HAP-1 (cell line): Measurements from ENCODE around the gene SLC13A2.

Experiments used
- DNase-seq, 2 experiments: peaks; one replicate each; pipeline ENCODE4 v3.0.0-alpha.2; 2016 to 2020; ENCODE audit warnings: low spot score in 2 of 2
- H3K27me3 ChIP-seq: fragments of 250-450 bp; sonication (Bioruptor Pico); 2 replicates; pipeline ENCODE4 v1.5.1; 2020; ENCODE audit warnings: low read depth, mild to moderate bottlenecking, moderate library complexity
- H3K36me3 ChIP-seq: fragments of 250-450 bp; sonication (Bioruptor Pico); replicated peaks from 2 replicates; pipeline ENCODE4 v1.5.1; 2020; ENCODE audit warnings: mild to moderate bottlenecking
- H3K4me1 ChIP-seq: fragments of 250-450 bp; sonication (Bioruptor Pico); 2 replicates; pipeline ENCODE4 v1.5.1; 2020; ENCODE audit warnings: mild to moderate bottlenecking
- H3K4me3 ChIP-seq: fragments of 250-450 bp; sonication (Bioruptor Pico); 2 replicates; pipeline ENCODE4 v1.5.1; 2020; ENCODE audit warnings: mild to moderate bottlenecking, moderate library complexity
- H3K9me3 ChIP-seq: fragments of 250-450 bp; sonication (Bioruptor Pico); 2 replicates; pipeline ENCODE4 v1.5.1; 2020; ENCODE audit warnings: mild to moderate bottlenecking, moderate library complexity
- in situ Hi-C: fragments of 300-500 bp; cut with MboI; formaldehyde crosslinking; loops from 3 replicates; pipeline ENCODE4 v1.14.3; 2020; ENCODE audit warnings: low sequenced_read_pairs, inconsistent platforms, mixed read lengths

The SLC13A2 gene

DNA sequence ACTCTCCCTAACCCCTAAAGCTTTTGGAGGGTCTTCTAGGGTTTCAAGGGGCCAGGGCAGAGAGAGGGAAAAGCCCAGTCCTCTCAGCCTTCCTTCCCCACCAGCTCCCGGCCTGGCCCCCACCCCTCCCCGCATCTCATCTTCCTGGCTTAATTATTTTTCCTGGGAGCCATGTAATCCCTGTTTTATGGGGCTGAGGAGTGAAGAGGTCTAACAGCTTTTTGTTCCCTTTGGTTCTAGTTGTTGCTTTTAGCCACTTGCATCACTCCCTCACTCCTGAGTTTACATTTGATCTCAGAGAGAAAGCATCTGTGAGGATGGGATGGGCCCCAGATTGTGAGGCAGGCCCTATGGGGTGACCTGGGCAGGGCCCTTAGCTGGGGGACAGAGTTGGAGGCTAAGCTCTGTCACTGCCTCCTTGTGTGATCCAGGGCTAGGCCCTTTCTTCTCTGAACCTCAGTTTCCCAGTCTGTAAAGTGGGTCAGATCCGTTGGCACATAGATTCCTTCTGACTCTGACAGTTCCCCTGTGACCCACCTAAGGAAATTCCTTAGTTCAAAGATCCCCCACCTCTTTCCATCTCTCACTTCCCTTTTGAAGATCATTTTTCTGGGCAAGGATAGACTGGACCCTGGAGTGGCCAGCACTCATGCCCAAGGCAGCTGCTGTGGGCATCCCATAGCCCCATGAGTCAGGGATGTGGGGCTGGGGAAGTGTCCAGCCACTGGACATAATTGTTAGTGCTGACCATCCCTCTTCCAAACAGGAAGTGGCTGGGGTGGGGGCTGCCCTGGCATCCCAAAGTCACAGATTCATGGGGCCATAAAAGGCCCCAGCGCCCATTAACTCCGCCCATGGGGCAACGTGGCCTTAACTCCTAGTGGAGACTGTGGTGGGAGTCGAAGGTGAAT, 58.9 kb downstream of the SLC13A2 start:
- no peaks in the 10 kb centered on the region for H3K36me3 ChIP-seq
- peaks cover 10% of the 10 kb centered on the region; the same call in 1 of the 2 replicates for H3K27me3 ChIP-seq
- DNase-seq = peak; percentile 51 to 66
- no peaks in the 10 kb centered on the region for H3K9me3 ChIP-seq
- H3K4me1 ChIP-seq = no peaks in the 10 kb centered on the region
- in situ Hi-C loops = no loop called here
- no peak overlapping the region for H3K4me3 ChIP-seq

DNA sequence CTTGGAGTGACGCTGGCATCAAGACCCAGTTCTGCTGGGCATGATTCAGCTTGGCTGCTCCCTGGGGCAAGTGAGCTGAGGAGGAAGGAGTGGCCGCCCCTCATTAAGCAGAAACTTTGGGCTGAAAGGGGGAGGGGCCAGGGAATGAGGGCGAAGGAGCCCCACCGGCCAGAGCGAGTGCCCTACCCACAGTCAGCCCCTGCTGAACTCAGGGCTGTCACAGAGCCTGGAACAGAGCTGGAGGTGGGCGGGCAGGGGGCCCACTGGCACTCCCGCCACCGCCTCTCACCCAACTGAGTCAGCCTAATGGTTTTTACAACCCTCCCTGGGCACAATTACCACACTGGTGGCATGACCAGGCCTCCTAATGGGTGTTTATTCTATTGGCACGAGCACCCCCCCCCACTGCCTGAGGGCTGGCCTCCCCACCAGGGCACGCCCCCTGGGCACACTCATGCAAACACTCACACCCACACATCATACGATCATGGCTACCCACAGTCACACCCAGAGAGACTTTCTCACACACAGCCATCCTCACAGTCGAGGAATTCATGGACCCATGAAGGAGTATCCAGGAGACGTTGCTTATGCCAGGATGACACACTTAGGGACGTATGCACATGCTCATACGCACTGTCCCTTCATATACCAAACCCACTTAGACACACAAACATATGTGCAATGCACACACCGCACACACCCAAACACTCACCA, 59.8 kb downstream of the SLC13A2 start:
- DNase-seq = no peak
- in situ Hi-C loops = no loop called here
- no peaks in the 10 kb centered on the region for H3K36me3 ChIP-seq
- H3K4me1 ChIP-seq = no peaks in the 10 kb centered on the region
- no peaks in the 10 kb centered on the region for H3K9me3 ChIP-seq
- no peak overlapping the region for H3K4me3 ChIP-seq
- H3K27me3 ChIP-seq = peaks cover 10% of the 10 kb centered on the region; the same call in 1 of the 2 replicates

DNA sequence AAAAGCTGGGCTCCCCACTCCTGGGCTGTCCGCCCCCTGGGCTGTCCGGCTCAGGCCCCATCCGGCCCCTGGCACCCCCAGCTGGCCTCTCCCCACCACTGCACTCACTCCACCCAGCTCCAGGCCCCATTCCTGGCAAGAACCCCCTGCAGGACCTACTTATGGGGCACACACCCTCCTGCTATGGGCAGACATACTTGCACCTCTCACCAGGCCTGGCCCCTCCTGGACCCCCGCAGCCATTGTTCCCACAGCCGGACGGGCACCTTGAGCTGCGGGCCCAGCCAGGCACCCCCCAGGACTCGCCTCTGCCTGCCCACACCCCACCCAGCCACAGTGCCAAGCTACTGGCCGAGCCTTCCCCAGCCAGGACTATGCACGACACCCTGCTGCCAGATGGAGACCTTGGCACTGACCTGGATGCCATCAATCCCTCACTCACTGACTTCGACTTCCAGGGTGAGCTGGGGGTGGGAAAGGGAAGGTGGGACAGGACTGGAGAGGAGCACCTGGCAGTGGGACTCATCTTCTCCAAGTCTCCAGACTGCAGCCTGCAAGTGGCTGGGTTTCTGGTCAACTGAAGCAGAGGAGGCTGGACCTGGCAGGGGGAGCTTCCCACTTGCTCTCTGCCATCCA, 61.4 kb downstream of the SLC13A2 start:
- no peak for DNase-seq
- Histone ChIP-seq H3K27me3 (peaks cover 10% of the 10 kb centered on the region; the same call in 1 of the 2 replicates), H3K4me1 (no peaks in the 10 kb centered on the region), H3K4me3 (no peak overlapping the region), H3K36me3 (no peaks in the 10 kb centered on the region), H3K9me3 (no peaks in the 10 kb centered on the region)
- in situ Hi-C loops = loop anchor here (5.0 kb wide), 1 partner anchor 38 kb away; no protein-coding TSS in a partner anchor

DNA sequence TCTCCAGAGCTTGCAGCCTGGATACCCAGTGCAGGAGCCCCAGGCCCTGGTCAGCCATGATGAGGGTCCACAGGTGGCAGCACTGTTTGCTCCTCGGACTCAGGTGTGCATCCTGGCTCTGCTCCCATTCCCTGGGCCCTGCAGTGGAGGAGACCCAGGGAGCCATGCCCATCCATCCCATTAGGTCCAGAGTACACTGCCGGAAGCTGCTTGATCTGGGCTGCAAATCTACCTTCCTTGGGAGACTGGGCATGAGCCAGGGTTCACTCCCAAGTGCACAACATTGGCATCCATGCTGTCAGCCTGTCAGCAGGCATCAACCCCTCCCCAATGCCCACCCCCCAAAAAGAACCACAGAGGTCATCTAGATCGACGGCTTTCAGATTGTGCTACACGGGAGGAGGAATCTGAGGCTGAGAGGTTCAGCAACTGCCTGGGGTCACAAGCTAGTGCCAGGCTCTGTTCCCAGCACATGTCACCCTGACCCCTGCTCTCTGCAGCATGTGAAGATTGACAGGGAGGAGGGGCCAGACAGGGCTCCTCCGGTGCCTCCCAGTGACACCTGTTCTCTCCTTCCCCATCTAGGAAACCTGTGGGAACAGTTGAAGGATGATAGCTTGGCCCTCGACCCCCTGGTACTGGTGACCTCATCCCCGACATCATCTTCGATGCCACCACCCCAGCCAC, 63.2 kb downstream of the SLC13A2 start:
- H3K4me1 ChIP-seq = no peaks in the 10 kb centered on the region
- DNase-seq = no peak
- H3K9me3 ChIP-seq = no peaks in the 10 kb centered on the region
- peaks cover 2% of the 10 kb centered on the region; the same call in 1 of the 2 replicates for H3K27me3 ChIP-seq
- in situ Hi-C loops = loop anchor here (5.0 kb wide), 1 partner anchor 39 kb away; no protein-coding TSS in a partner anchor
- no peak overlapping the region for H3K4me3 ChIP-seq
- no peaks in the 10 kb centered on the region for H3K36me3 ChIP-seq

DNA sequence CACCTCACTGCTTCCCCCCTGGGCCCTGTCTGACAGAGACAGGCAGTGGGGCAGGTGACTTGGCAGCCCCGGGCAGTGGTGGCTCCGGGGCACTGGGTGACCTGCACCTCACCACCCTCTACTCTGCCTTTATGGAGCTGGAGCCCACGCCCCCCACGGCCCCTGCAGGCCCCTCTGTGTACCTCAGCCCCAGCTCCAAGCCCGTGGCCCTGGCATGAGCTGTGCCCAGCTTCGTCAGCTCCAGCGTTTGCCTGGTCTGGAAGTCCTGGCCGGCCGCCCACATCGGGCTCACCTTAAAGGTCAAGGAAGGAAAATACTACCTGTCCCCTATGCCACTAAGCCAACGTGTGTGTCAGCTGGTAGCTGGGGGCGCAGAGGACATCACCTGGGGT, 63.8 kb downstream of the SLC13A2 start:
- no peak for DNase-seq
- H3K9me3 ChIP-seq = no peaks in the 10 kb centered on the region
- in situ Hi-C loops = loop anchor here (5.0 kb wide), 1 partner anchor 40 kb away; no protein-coding TSS in a partner anchor
- H3K4me1 ChIP-seq = no peaks in the 10 kb centered on the region
- no peak overlapping the region for H3K4me3 ChIP-seq
- H3K27me3 ChIP-seq = no peaks in the 10 kb centered on the region
- H3K36me3 ChIP-seq = no peaks in the 10 kb centered on the region

DNA sequence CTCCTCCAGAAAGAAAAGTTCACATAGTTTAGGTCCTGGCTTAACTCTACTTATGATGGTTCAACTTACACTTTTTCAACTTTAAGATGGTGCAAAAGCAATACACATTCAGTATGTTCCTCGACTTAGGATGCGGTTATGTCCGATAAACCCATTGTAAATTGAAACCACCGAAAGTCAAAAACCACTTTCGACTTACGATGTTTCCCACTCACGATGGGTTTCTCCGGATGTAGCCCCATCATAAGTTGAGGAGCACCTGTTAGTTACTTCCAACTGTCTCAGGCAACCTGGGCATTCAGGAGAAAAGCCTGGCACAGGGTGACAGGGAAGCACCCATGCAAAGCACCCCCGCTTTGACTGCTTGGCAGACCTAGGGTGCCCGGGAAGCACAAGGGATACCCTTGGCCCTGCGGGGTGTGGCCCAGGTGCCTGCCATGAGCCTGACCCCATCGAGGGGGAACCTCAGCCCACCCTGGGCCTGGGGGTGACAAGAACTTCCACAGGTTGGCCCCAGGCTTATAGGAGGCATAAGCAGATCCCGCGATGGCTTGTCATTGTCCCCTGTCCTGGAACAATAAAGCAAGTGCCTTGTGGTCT, 65.0 kb downstream of the SLC13A2 start:
- Histone ChIP-seq H3K27me3 (no peaks in the 10 kb centered on the region), H3K4me1 (no peaks in the 10 kb centered on the region), H3K4me3 (no peak overlapping the region), H3K36me3 (no peaks in the 10 kb centered on the region), H3K9me3 (no peaks in the 10 kb centered on the region)
- no peak for DNase-seq
- in situ Hi-C loops = loop anchor here (5.0 kb wide), 1 partner anchor 41 kb away; no protein-coding TSS in a partner anchor

DNA sequence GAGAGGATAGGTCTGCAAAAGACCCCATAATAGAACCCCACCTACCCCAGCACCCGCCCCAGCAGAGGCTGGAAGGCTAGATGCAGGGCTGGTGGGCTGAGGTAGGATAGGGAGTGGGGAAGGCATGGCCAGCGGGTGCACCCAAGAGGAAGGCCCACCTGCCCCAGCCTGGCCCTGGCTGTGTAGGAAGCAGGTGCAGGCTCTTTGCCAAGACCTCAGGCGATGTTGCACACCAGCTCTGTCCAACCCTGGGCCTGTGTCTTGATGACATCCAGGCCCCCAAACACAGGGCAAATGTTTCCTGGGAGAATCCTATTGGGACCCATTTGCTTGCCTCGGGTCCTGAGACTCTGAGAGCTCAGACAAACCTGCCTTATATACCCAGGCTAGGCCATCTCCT, 66.8 kb downstream of the SLC13A2 start:
- in situ Hi-C loops = no loop called here
- no peak for DNase-seq
- Histone ChIP-seq H3K27me3 (no peaks in the 10 kb centered on the region), H3K36me3 (no peaks in the 10 kb centered on the region), H3K9me3 (no peaks in the 10 kb centered on the region), H3K4me1 (no peaks in the 10 kb centered on the region), H3K4me3 (no peak overlapping the region)

DNA sequence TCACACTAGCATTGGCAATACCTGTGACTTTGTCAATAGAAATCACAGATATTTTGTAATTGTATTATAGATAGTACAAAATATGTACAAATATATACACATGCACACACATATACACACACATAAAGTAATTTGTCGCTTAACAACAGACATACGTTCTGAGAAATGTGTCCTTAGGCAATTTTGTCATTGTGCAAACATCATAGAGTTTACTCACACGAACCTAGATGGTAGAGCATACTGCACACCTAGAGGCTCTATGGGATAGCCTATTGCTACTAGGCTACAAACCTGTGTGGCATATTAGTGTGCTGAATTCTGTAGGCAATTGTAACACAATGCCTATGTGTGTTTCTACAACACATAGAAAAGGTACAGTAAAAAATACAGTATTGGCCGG, 68.0 kb downstream of the SLC13A2 start:
- Histone ChIP-seq H3K36me3 (no peaks in the 10 kb centered on the region), H3K27me3 (no peaks in the 10 kb centered on the region), H3K9me3 (no peaks in the 10 kb centered on the region), H3K4me1 (no peaks in the 10 kb centered on the region), H3K4me3 (no peak overlapping the region)
- DNase-seq = no peak
- in situ Hi-C loops = no loop called here

DNA sequence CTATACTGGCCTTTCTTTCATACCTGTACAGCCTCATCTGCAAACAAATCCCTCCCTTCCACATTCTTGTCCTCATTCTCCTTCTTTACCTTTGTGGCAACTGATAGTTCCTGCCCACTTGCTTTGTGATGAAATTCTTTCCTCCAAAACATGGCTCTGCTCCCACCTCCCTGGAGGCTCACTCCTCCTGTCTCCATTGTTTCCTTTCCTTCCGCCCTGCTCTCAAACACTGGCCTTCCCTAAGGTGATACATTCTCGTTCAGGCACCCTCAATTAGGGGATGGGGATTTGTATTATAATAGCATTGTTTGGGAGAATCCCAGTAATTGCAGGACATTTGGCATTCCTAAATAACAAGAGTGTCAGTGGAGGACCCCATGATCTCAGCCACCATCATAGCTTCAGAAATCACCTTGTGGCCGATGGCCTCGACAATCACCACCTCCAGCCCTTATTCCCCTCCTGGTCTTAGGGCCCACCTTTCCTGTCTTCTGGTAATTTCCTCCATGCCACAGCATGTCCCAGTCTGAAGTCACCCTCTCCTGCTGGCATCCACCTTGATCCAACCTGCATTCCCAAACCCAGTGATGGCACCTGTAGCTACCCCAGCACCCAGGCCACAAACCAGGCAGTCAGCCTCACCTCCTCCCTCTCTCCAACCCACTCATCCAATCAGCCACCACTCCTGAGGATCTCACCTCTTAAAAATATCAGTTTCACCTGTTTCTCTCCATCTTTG, 71.1 kb downstream of the SLC13A2 start:
- peaks cover 9% of the 10 kb centered on the region for H3K36me3 ChIP-seq
- no peaks in the 10 kb centered on the region for H3K4me1 ChIP-seq
- H3K9me3 ChIP-seq = no peaks in the 10 kb centered on the region
- no peak for DNase-seq
- no peak overlapping the region for H3K4me3 ChIP-seq
- no peaks in the 10 kb centered on the region for H3K27me3 ChIP-seq
- in situ Hi-C loops = no loop called here

DNA sequence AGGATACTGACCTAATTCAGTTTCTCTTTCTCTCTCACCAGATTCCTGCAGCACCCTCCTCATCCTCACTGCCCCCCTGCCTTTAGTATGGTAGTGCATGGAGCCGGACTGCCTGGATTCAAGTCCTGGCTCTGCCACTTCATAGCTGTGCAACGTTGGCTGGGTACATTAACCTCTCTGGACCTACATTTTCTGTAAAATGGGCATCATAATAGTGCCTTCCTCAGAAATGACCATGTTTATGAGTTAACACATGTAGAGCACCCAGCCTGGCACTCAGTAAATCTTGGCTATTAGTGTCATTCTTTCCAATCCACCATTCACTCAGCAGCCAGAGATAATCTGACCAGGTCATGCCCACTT, 71.7 kb downstream of the SLC13A2 start:
- H3K4me3 ChIP-seq = no peak overlapping the region
- DNase-seq = no peak
- no peaks in the 10 kb centered on the region for H3K9me3 ChIP-seq
- H3K36me3 ChIP-seq = peaks cover 9% of the 10 kb centered on the region
- in situ Hi-C loops = no loop called here
- no peaks in the 10 kb centered on the region for H3K4me1 ChIP-seq
- no peaks in the 10 kb centered on the region for H3K27me3 ChIP-seq

DNA sequence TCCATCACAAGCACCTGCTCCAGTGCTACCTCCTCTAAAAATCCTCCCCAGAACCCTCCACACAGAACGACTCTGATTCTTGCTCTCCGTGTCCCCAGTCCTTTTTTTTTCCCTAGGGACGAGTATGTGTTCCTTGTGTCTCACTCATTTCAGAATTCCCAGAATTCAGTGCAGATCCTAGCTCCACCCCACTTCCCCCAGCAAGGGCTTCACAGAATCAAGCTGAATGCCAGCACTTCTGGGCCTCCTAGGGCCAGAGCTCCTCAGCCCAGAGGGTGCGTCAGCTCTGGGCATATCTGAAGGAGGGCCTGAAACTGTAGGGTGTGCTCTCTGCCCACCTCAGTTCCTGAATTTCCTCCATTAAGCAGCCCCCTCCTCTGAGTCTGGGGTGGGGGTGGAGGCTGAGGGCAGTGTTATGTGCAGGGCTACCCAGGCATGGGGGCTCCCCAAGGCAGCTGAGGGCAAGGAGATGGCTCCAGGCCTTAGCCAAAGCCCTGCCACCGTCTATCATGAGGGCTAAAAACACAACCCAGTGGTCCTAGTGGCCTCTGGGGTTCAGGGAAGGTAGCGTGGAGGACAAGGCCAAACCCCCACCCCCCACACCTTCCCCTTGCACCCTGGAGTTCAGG, 72.5 kb downstream of the SLC13A2 start:
- DNase-seq = no peak
- H3K4me1 ChIP-seq = no peaks in the 10 kb centered on the region
- H3K9me3 ChIP-seq = no peaks in the 10 kb centered on the region
- H3K27me3 ChIP-seq = no peaks in the 10 kb centered on the region
- in situ Hi-C loops = no loop called here
- H3K36me3 ChIP-seq = peaks cover 9% of the 10 kb centered on the region
- no peak overlapping the region for H3K4me3 ChIP-seq

DNA sequence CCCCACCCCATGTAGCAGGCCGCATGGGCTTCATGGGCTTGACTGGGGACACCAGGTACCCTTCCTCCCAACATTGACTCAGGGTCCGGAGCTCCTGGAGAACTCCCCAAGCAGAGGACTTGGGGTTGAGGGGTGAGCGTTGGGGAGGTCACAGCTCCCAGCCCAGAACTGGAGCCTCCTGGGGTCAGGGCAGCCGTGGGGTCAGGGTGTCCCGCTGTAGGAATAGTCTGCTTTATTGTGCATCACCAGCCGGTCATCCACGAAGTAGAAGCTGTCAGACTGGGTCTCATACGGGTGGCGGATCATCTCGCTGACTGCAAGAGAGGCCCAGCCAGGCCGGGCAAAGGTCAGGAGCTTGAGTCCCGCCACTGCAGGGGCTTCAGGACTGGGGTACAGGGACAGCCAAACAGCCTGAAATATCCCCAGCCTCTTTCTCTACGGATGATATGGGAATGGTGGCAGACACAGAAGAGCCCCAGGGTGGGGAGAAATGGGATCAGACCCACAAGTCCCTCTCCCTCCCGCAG, 73.7 kb downstream of the SLC13A2 start:
- H3K9me3 ChIP-seq = no peaks in the 10 kb centered on the region
- H3K4me1 ChIP-seq = no peaks in the 10 kb centered on the region
- no peak overlapping the region for H3K4me3 ChIP-seq
- in situ Hi-C loops = no loop called here
- peaks cover 9% of the 10 kb centered on the region for H3K36me3 ChIP-seq
- no peaks in the 10 kb centered on the region for H3K27me3 ChIP-seq
- DNase-seq = no peak
